Lower leg skin (tissue), 4 donors: ENCODE measurements around the gene USP7. TPM values are rescaled to one million over a fixed set of nuclear protein-coding genes. Genes with fewer than 3 reads are reported as not detected.
"Not testable (repeated sequence)": the region's sequence is repeated elsewhere in the genome, so short reads cannot be mapped to it uniquely, and the experiment has no call there.

Source experiments
- DNase-seq, 2 donors: peaks; one replicate each; pipeline ENCODE4 v3.0.0-alpha.2; 2019; ENCODE audit warnings: low spot score in 2 of 2
- H3K4me3 ChIP-seq: fragments of 200-600 bp; sonication (generic); 2 replicates; pipeline ENCODE4 v1.5.1; 2017; ENCODE audit warnings: mild to moderate bottlenecking, low read depth; ENCODE audit not compliant: poor library complexity, severe bottlenecking
- CTCF ChIP-seq, 3 donors: fragments of 450-650 bp; IDR thresholded peaks; one replicate each; pipeline ENCODE4 v1.5.1; 2016; ENCODE audit warnings: antibody characterized with exemption in 3 of 3, mild to moderate bottlenecking in 3 of 3, moderate library complexity in 2 of 3
- POLR2A ChIP-seq, 2 donors: fragments of 450-650 bp; IDR thresholded peaks; one replicate each; pipeline ENCODE4 v1.6.1; 2016 to 2017; ENCODE audit warnings: antibody characterized with exemption in 2 of 2, mild to moderate bottlenecking in 1 of 2, moderate library complexity in 1 of 2
- WGBS, 2 donors: methylation state at CpG; one replicate each; pipeline ENCODE4 v1.1.5; 2018; 5-methylcytosine and 5-hydroxymethylcytosine counted together
- intact Hi-C: fragments of 100-400 bp; cut with DNase I; formaldehyde crosslinking; loops from one replicate; pipeline ENCODE4 v1.15.0; 2023; ENCODE audit warnings: low total_unique reads
- total RNA-seq, 4 donors: library from RNA; depleted of rRNA; stranded (reverse); fragments of >200 nt; gene quantifications; one replicate each; pipeline ENCODE4 v1.1.0, GENCODE V29; 2016

The USP7 gene
- total RNA-seq, 4 donors from 2014 or later = 80.3 to 105 (median 91.8) TPM

GRCh38 chr16:8971416-8971815, 7.7 kb upstream of the USP7 start:
- DNase-seq = no peak
- no peak for TF ChIP-seq CTCF (IDR thresholded peaks at IDR 0.05)
- no peak for TF ChIP-seq POLR2A (IDR thresholded peaks at IDR 0.05)
- H3K4me3 ChIP-seq = no peak overlapping the region
- intact Hi-C loops = no loop called here
- WGBS, 2 donors = 95 to 96% methylated on average over 1 of the region's 1 CpG

- intact Hi-C loops, H3K4me3 ChIP-seq, DNase-seq: not testable (repeated sequence)
- 62 to 65% methylated on average over 10 of the region's 10 CpGs for WGBS, 2 donors
Measured at GRCh38 chr16:8969202-8969897, 5.6 kb upstream of the USP7 start.

GRCh38 chr16:8968054-8968453, 4.3 kb upstream of the USP7 start:
- H3K4me3 ChIP-seq, DNase-seq, intact Hi-C loops: not testable (repeated sequence)
- WGBS, 2 donors = 73 to 87% methylated on average over 9 of the region's 9 CpGs

- no peak for TF ChIP-seq POLR2A (IDR thresholded peaks at IDR 0.05)
- TF ChIP-seq CTCF (IDR thresholded peaks at IDR 0.05) = no peak
- intact Hi-C loops = no loop called here
- DNase-seq = no peak
- 37 to 42% methylated on average over 8 of the region's 8 CpGs for WGBS, 2 donors
- no peak overlapping the region for H3K4me3 ChIP-seq
Measured at GRCh38 chr16:8967132-8967821, 3.6 kb upstream of the USP7 start.

GRCh38 chr16:8966817-8967131, 3.1 kb upstream of the USP7 start:
- 72 to 79% methylated on average over 3 of the region's 3 CpGs for WGBS, 2 donors
- TF ChIP-seq POLR2A (IDR thresholded peaks at IDR 0.05) (no peak), CTCF (IDR thresholded peaks at IDR 0.05) (no peak)
- intact Hi-C loops = no loop called here
- DNase-seq = no peak
- no peak overlapping the region for H3K4me3 ChIP-seq

GRCh38 chr16:8964462-8964861, 756 bp upstream of the USP7 start:
- intact Hi-C loops = no loop called here
- 51 to 52% methylated on average over 6 of the region's 6 CpGs for WGBS, 2 donors
- DNase-seq = no peak
- H3K4me3 ChIP-seq = no peak overlapping the region
- TF ChIP-seq CTCF (IDR thresholded peaks at IDR 0.05) (no peak), POLR2A (IDR thresholded peaks at IDR 0.05) (no peak)
